Measurements from ENCODE around the gene CCDC88C. TPM values are rescaled to one million over a fixed set of nuclear protein-coding genes. Genes with fewer than 3 reads are reported as not detected.

Gene CCDC88C
- total RNA-seq, 1 experiment from 2014 or later, result 29.8 TPM

GRCh38 chr14:91290986-91291385, 126.6 kb downstream of the CCDC88C start:
- no peak overlapping the region for H3K4me3 ChIP-seq (ENCODE audit: low read depth, low read length)
- ChIA-PET CTCF (no interaction called here), POLR2A (no interaction called here)
- no TSS peak for BruUV-seq (replicated peaks)
- no peak overlapping the region for H3K4me3 Mint-ChIP-seq (ENCODE audit: unreplicated experiment)
- DNase-seq, result no peak
- H3K4me1 Mint-ChIP-seq (ENCODE audit: low read depth, unreplicated experiment), result no peaks in the 10 kb centered on the region
- peaks cover 35% of the 10 kb centered on the region for H3K36me3 Mint-ChIP-seq (ENCODE audit: insufficient read depth, unreplicated experiment)
- no peaks in the 10 kb centered on the region for H3K4me1 ChIP-seq
- no peaks in the 10 kb centered on the region for H3K27me3 ChIP-seq (replicated peaks; ENCODE audit: control insufficient read depth, insufficient read depth, low read length)
- intact Hi-C loops (cut with micrococcal nuclease; ENCODE audit: unreplicated experiment), result no loop called here
- H3K9me3 Mint-ChIP-seq (ENCODE audit: unreplicated experiment), result no peaks in the 10 kb centered on the region
- peaks cover 1% of the 10 kb centered on the region; the same call in 1 of the 2 replicates for H3K36me3 ChIP-seq (ENCODE audit: control insufficient read depth, insufficient read depth, low read length)
- TF ChIP-seq CTCF (IDR thresholded peaks at IDR 0.05; ENCODE audit: insufficient read depth in 1 of 2, low read depth in 1 of 2, low read length in 1 of 2, severe bottlenecking in 1 of 2, unreplicated experiment in 1 of 2), result no peak
- no peaks in the 10 kb centered on the region for H3K27me3 Mint-ChIP-seq (ENCODE audit: insufficient read depth, unreplicated experiment)
- H3K9me3 ChIP-seq, result no peaks in the 10 kb centered on the region
- no peak overlapping the region for H3K27ac Mint-ChIP-seq (ENCODE audit: unreplicated experiment)

GRCh38 chr14:91289464-91289863, 128.2 kb downstream of the CCDC88C start:
- H3K36me3 Mint-ChIP-seq (ENCODE audit: insufficient read depth, unreplicated experiment), result peaks cover 29% of the 10 kb centered on the region
- H3K4me1 Mint-ChIP-seq (ENCODE audit: low read depth, unreplicated experiment), result no peaks in the 10 kb centered on the region
- no peak for DNase-seq
- ChIA-PET POLR2A (no interaction called here), CTCF (no interaction called here)
- intact Hi-C loops (cut with micrococcal nuclease; ENCODE audit: unreplicated experiment), result no loop called here
- Histone ChIP-seq H3K4me1 (no peaks in the 10 kb centered on the region), H3K36me3 (ENCODE audit: control insufficient read depth, insufficient read depth, low read length) (peaks cover 1% of the 10 kb centered on the region), H3K9me3 (no peaks in the 10 kb centered on the region), H3K4me3 (ENCODE audit: low read depth, low read length) (no peak overlapping the region), H3K27me3 (replicated peaks; ENCODE audit: control insufficient read depth, insufficient read depth, low read length) (no peaks in the 10 kb centered on the region)
- no peaks in the 10 kb centered on the region for H3K27me3 Mint-ChIP-seq (ENCODE audit: insufficient read depth, unreplicated experiment)
- H3K9me3 Mint-ChIP-seq (ENCODE audit: unreplicated experiment), result no peaks in the 10 kb centered on the region
- no TSS peak for BruUV-seq (replicated peaks)
- no peak overlapping the region for H3K27ac Mint-ChIP-seq (ENCODE audit: unreplicated experiment)
- no peak for TF ChIP-seq CTCF (IDR thresholded peaks at IDR 0.05; ENCODE audit: insufficient read depth in 1 of 2, low read depth in 1 of 2, low read length in 1 of 2, severe bottlenecking in 1 of 2, unreplicated experiment in 1 of 2)
- H3K4me3 Mint-ChIP-seq (ENCODE audit: unreplicated experiment), result no peak overlapping the region

- H3K9me3 Mint-ChIP-seq (ENCODE audit: unreplicated experiment), result no peaks in the 10 kb centered on the region
- intact Hi-C loops (cut with micrococcal nuclease; ENCODE audit: unreplicated experiment), result no loop called here
- DNase-seq, result no peak
- H3K4me3 Mint-ChIP-seq (ENCODE audit: unreplicated experiment), result no peak overlapping the region
- H3K9me3 ChIP-seq, result no peaks in the 10 kb centered on the region
- no peak overlapping the region for H3K27ac Mint-ChIP-seq (ENCODE audit: unreplicated experiment)
- POLR2A ChIA-PET, result no interaction called here
- H3K4me3 ChIP-seq (ENCODE audit: low read depth, low read length), result no peak overlapping the region
- no peaks in the 10 kb centered on the region; the same call in none of the 2 replicates for H3K36me3 ChIP-seq (ENCODE audit: control insufficient read depth, insufficient read depth, low read length)
- no peaks in the 10 kb centered on the region for H3K4me1 ChIP-seq
- TF ChIP-seq CTCF (IDR thresholded peaks at IDR 0.05; ENCODE audit: insufficient read depth in 1 of 2, low read depth in 1 of 2, low read length in 1 of 2, severe bottlenecking in 1 of 2, unreplicated experiment in 1 of 2), result no peak
- CTCF ChIA-PET, result interaction anchor here (1.2 kb wide), 1 partner anchor 386 kb away, joined by 3 read pairs; no protein-coding TSS in a partner anchor
- H3K27me3 Mint-ChIP-seq (ENCODE audit: insufficient read depth, unreplicated experiment), result no peaks in the 10 kb centered on the region
- no peaks in the 10 kb centered on the region for H3K4me1 Mint-ChIP-seq (ENCODE audit: low read depth, unreplicated experiment)
- no TSS peak for BruUV-seq (replicated peaks)
- H3K36me3 Mint-ChIP-seq (ENCODE audit: insufficient read depth, unreplicated experiment), result peaks cover 29% of the 10 kb centered on the region
- no peaks in the 10 kb centered on the region for H3K27me3 ChIP-seq (replicated peaks; ENCODE audit: control insufficient read depth, insufficient read depth, low read length)
Observed at GRCh38 chr14:91288876-91289275, 128.7 kb downstream of the CCDC88C start.
